ENCODE measurements around the gene OAT.

Gene OAT

GRCh38 chr10:124418726-124419501 is at the start of gene OAT:
Gene OAT (minus strand): TSS chr10:124418923. CDS start chr10:124412171, 6,752 bp downstream.
- Histone ChIP-seq H3K4me1 (ENCODE audit: control insufficient read depth, insufficient read depth, low read length) (peaks cover 8% of the 10 kb centered on the region), H3K9ac (ENCODE audit: low read length) (no peak within 1 kb of the TSS)

DNA sequence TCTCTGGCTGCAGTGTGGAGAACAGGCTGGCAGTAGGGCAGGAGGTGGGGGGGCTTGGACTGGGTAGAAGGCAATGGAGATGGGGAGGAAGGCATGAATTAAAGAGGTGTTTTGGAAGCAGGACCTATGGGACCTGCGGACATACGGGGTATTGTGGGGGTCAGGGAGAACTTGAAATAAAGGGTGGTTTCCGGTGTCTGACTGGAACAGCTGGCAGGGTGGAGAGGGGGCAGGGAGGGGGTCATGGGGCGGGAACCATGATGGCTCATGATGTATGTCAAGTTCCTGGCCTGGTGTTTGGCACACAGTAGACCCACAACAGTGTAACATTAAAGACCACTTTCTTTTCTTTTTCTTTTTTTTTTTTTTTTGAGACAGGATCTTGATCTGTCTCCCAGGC is 48.4 kb upstream of the OAT start:
- no peak overlapping the region for H3K4me3 ChIP-seq (ENCODE audit: low read length)
- no peaks in the 10 kb centered on the region for H3K36me3 ChIP-seq (ENCODE audit: control insufficient read depth, insufficient read depth, low read length)
- H3K9ac ChIP-seq (ENCODE audit: low read length), result no peak overlapping the region
- H3K27me3 ChIP-seq (ENCODE audit: control insufficient read depth, insufficient read depth, low read length), result no peaks in the 10 kb centered on the region
- no peak overlapping the region for H3K27ac ChIP-seq (ENCODE audit: low read depth, low read length)
- peaks cover 5% of the 10 kb centered on the region for H3K4me1 ChIP-seq (ENCODE audit: control insufficient read depth, insufficient read depth, low read length)

More at GRCh38 chr10:124418726-124419501, at the start of gene OAT:
- Histone ChIP-seq H3K36me3 (ENCODE audit: control insufficient read depth, insufficient read depth, low read length) (no peaks in the 10 kb centered on the region), H3K4me3 (ENCODE audit: low read length) (peak within 1 kb of the TSS; percentile 77), H3K27ac (ENCODE audit: low read depth, low read length) (peak within 1 kb of the TSS; percentile 92), H3K27me3 (ENCODE audit: control insufficient read depth, insufficient read depth, low read length) (no peaks in the 10 kb centered on the region)

GRCh38 chr10:124465777-124466488 is 47.2 kb upstream of the OAT start:
- no peaks in the 10 kb centered on the region for H3K27me3 ChIP-seq (ENCODE audit: control insufficient read depth, insufficient read depth, low read length)

GRCh38 chr10:124465003-124465776 is 46.5 kb upstream of the OAT start:
- Histone ChIP-seq H3K4me1 (ENCODE audit: control insufficient read depth, insufficient read depth, low read length) (peaks cover 5% of the 10 kb centered on the region), H3K4me3 (ENCODE audit: low read length) (no peak overlapping the region), H3K36me3 (ENCODE audit: control insufficient read depth, insufficient read depth, low read length) (no peaks in the 10 kb centered on the region), H3K27me3 (ENCODE audit: control insufficient read depth, insufficient read depth, low read length) (no peaks in the 10 kb centered on the region), H3K27ac (ENCODE audit: low read depth, low read length) (no peak overlapping the region), H3K9ac (ENCODE audit: low read length) (no peak overlapping the region)

More at GRCh38 chr10:124465777-124466488, 47.2 kb upstream of the OAT start:
- H3K36me3 ChIP-seq (ENCODE audit: control insufficient read depth, insufficient read depth, low read length), result no peaks in the 10 kb centered on the region
- no peak overlapping the region for H3K9ac ChIP-seq (ENCODE audit: low read length)
- no peak overlapping the region for H3K4me3 ChIP-seq (ENCODE audit: low read length)
- no peak overlapping the region for H3K27ac ChIP-seq (ENCODE audit: low read depth, low read length)
- H3K4me1 ChIP-seq (ENCODE audit: control insufficient read depth, insufficient read depth, low read length), result peaks cover 5% of the 10 kb centered on the region

DNA sequence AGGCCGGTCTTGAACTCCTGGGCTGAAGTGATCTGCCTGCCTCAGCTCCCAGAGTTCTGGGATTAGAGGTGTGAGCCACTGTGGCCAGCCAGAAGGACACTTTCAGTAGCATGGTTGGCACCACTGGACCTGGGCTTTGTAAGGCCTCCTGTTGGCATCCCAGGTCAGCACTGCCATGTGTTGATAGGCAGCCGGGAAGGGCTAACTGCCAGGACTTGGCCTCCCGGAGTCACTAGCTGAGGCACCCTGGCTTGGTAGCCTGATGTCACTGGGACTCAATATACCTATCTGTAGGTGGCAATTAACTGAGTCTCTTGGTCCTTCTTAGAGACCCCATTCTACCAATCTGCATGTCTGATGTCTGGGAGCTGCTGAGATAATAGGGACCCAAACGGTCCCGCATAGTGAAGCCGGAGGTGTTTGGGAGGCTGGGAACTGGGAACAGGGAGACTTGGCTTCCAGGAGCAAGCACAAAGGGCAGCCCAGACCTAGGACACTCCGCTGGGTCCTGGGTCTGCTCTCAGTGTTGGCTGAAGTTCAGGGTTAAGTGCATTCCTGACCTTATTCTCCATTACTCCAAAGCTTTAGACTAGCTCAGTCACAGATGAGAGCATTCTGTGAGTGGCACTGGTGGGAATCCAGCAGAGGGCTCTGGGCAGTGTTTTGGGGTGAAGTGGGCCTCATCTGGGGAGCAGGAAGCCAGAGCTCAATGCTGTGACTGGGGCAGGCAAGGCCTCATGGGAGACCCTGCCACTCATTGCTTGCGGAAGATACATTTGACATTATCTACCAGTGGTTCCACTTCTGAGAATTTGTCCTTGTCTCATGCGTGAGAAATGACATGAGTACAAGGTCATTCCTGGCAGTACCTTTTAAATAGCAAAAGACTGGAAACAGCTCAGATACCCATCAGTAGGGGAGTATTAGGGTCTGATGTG is 45.6 kb upstream of the OAT start:
- H3K4me1 ChIP-seq (ENCODE audit: control insufficient read depth, insufficient read depth, low read length), result peaks cover 5% of the 10 kb centered on the region
- H3K4me3 ChIP-seq (ENCODE audit: low read length), result no peak overlapping the region
- H3K27ac ChIP-seq (ENCODE audit: low read depth, low read length), result no peak overlapping the region
- no peaks in the 10 kb centered on the region for H3K27me3 ChIP-seq (ENCODE audit: control insufficient read depth, insufficient read depth, low read length)
- no peak overlapping the region for H3K9ac ChIP-seq (ENCODE audit: low read length)
- no peaks in the 10 kb centered on the region for H3K36me3 ChIP-seq (ENCODE audit: control insufficient read depth, insufficient read depth, low read length)

DNA sequence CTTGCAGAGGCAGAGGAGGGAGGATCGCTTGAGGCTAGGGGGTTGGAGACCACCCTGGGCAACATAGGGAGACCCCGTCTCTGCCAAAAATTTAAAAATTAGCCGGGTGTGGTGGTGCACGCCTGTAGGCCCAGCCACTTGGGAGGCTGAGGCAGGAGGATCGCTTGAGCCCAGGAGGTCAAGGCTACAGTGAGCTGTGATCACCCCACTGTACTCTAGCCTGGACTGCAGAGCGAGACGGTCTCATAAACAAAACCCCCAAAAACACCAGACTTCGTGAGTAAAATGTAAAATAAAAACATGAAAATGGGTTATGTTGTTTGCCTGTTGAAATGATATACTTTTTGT is 43.6 kb upstream of the OAT start:
- H3K4me3 ChIP-seq (ENCODE audit: low read length), result peak overlapping the region; percentile 71
- peak overlapping the region; percentile 88 for H3K27ac ChIP-seq (ENCODE audit: low read depth, low read length)
- peaks cover 3% of the 10 kb centered on the region for H3K4me1 ChIP-seq (ENCODE audit: control insufficient read depth, insufficient read depth, low read length)
- H3K27me3 ChIP-seq (ENCODE audit: control insufficient read depth, insufficient read depth, low read length), result no peaks in the 10 kb centered on the region
- no peaks in the 10 kb centered on the region for H3K36me3 ChIP-seq (ENCODE audit: control insufficient read depth, insufficient read depth, low read length)
- H3K9ac ChIP-seq (ENCODE audit: low read length), result no peak overlapping the region

GRCh38 chr10:124461642-124462347 is 43.1 kb upstream of the OAT start, which contains the start of gene LHPP:
Gene LHPP (plus strand): TSS chr10:124461823. CDS start chr10:124461863, 40 bp downstream.
- Histone ChIP-seq H3K36me3 (ENCODE audit: control insufficient read depth, insufficient read depth, low read length) (no peaks in the 10 kb centered on the region), H3K27me3 (ENCODE audit: control insufficient read depth, insufficient read depth, low read length) (no peaks in the 10 kb centered on the region), H3K27ac (ENCODE audit: low read depth, low read length) (peak within 1 kb of the TSS; percentile 88), H3K4me3 (ENCODE audit: low read length) (peak within 1 kb of the TSS; percentile 71), H3K9ac (ENCODE audit: low read length) (peak within 1 kb of the TSS; percentile 21), H3K4me1 (ENCODE audit: control insufficient read depth, insufficient read depth, low read length) (peaks cover 3% of the 10 kb centered on the region)

DNA sequence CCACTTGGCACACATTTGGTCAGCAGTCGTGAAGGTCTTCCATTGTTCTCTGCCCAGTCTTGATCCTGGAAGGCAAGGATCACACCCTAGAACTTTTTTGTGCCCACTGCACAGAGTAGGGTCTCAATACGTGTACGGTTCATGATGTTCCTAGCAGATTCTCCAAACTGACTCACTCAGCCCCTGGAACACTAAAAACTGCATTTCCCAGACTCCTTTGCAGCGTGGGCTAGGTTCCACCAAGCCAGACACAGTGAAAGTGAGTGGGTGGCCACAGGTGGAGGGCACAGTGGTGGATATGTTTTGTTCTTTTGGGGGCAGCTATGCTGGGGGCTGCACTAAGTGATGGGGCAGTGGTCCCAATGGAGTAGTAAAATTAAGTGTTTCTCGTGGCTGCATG is 41.4 kb upstream of the OAT start:
- Histone ChIP-seq H3K27me3 (ENCODE audit: control insufficient read depth, insufficient read depth, low read length) (no peaks in the 10 kb centered on the region), H3K4me1 (ENCODE audit: control insufficient read depth, insufficient read depth, low read length) (no peaks in the 10 kb centered on the region), H3K27ac (ENCODE audit: low read depth, low read length) (no peak overlapping the region), H3K9ac (ENCODE audit: low read length) (no peak overlapping the region), H3K4me3 (ENCODE audit: low read length) (no peak overlapping the region), H3K36me3 (ENCODE audit: control insufficient read depth, insufficient read depth, low read length) (no peaks in the 10 kb centered on the region)

- Histone ChIP-seq H3K27me3 (ENCODE audit: control insufficient read depth, insufficient read depth, low read length) (no peaks in the 10 kb centered on the region), H3K36me3 (ENCODE audit: control insufficient read depth, insufficient read depth, low read length) (no peaks in the 10 kb centered on the region), H3K4me1 (ENCODE audit: control insufficient read depth, insufficient read depth, low read length) (no peaks in the 10 kb centered on the region), H3K27ac (ENCODE audit: low read depth, low read length) (no peak overlapping the region), H3K9ac (ENCODE audit: low read length) (no peak overlapping the region), H3K4me3 (ENCODE audit: low read length) (no peak overlapping the region)
These were observed 40.7 kb upstream of the OAT start for GRCh38 chr10:124459395-124459794.

DNA sequence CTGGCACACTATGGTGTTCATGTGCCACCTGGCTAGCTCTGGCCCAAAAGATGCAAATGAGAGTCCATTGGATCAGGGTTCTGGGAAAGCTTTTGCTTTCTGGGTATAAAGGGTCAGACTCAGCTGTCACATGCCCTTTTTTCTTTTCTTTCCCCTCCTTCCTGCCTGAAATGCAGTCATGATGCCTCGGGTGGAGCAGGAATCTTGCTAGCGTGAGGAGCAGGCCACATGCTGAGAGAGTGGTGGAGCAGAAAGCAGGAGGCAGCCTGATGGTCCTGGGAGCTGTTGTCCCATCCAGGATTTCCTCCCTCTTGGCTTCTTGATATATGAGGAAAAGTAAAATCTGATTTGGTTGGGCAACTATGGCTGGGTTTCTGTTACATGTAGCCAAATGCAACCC is 40.2 kb upstream of the OAT start:
- H3K27ac ChIP-seq (ENCODE audit: low read depth, low read length), result no peak overlapping the region
- no peaks in the 10 kb centered on the region for H3K4me1 ChIP-seq (ENCODE audit: control insufficient read depth, insufficient read depth, low read length)
- no peak overlapping the region for H3K9ac ChIP-seq (ENCODE audit: low read length)
- no peak overlapping the region for H3K4me3 ChIP-seq (ENCODE audit: low read length)
- H3K27me3 ChIP-seq (ENCODE audit: control insufficient read depth, insufficient read depth, low read length), result no peaks in the 10 kb centered on the region
- H3K36me3 ChIP-seq (ENCODE audit: control insufficient read depth, insufficient read depth, low read length), result no peaks in the 10 kb centered on the region

GRCh38 chr10:124458473-124458872 is 39.8 kb upstream of the OAT start:
- Histone ChIP-seq H3K27ac (ENCODE audit: low read depth, low read length) (no peak overlapping the region), H3K4me3 (ENCODE audit: low read length) (no peak overlapping the region), H3K9ac (ENCODE audit: low read length) (no peak overlapping the region), H3K27me3 (ENCODE audit: control insufficient read depth, insufficient read depth, low read length) (peaks cover 2% of the 10 kb centered on the region), H3K4me1 (ENCODE audit: control insufficient read depth, insufficient read depth, low read length) (no peaks in the 10 kb centered on the region), H3K36me3 (ENCODE audit: control insufficient read depth, insufficient read depth, low read length) (no peaks in the 10 kb centered on the region)

All from rectal smooth muscle tissue (tissue), 1 donor.